NB4 (cell line): ENCODE data around the gene SLC25A53.

Experiments
- POLR2A ChIP-seq: IDR thresholded peaks from 2 replicates; pipeline ENCODE4 v1.6.1; 2011; ENCODE audit warnings: mild to moderate bottlenecking; ENCODE audit not compliant: insufficient read length; ENCODE audit errors: extremely low read depth
- TF ChIP-seq, protein P1 (sequence below): IDR thresholded peaks from one replicate; pipeline ENCODE4 v1.5.1; 2012; ENCODE audit warnings: low read depth, low read length

GRCh38 chrX:104098919-104099318 lies 57.9 kb downstream of the SLC25A53 start:
- TF ChIP-seq, protein P1, sequence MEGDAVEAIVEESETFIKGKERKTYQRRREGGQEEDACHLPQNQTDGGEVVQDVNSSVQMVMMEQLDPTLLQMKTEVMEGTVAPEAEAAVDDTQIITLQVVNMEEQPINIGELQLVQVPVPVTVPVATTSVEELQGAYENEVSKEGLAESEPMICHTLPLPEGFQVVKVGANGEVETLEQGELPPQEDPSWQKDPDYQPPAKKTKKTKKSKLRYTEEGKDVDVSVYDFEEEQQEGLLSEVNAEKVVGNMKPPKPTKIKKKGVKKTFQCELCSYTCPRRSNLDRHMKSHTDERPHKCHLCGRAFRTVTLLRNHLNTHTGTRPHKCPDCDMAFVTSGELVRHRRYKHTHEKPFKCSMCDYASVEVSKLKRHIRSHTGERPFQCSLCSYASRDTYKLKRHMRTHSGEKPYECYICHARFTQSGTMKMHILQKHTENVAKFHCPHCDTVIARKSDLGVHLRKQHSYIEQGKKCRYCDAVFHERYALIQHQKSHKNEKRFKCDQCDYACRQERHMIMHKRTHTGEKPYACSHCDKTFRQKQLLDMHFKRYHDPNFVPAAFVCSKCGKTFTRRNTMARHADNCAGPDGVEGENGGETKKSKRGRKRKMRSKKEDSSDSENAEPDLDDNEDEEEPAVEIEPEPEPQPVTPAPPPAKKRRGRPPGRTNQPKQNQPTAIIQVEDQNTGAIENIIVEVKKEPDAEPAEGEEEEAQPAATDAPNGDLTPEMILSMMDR, result no peak
- no peak for TF ChIP-seq POLR2A
